Uterus (tissue), 4 donors: ENCODE measurements around the gene PRDM15. TPM values are rescaled to one million over a fixed set of nuclear protein-coding genes. Genes with fewer than 3 reads are reported as not detected.

Experiments used
- DNase-seq, 2 donors: peaks; one replicate each; pipeline ENCODE4 v3.0.0-alpha.2; 2019 to 2020
- H3K27ac ChIP-seq, 2 donors: fragments of 200-600 bp; sonication (generic); 1 replicate in 1 of 2; 2 replicates in 1 of 2; pipeline ENCODE4 v1.5.1; 2016 to 2018
- H3K27me3 ChIP-seq, 2 donors: fragments of 200-600 bp; sonication (generic); one replicate each; pipeline ENCODE4 v1.5.1; 2018 to 2019; ENCODE audit warnings: control low read depth in 1 of 2
- H3K36me3 ChIP-seq, 2 donors: fragments of 200-600 bp; sonication (generic); one replicate each; pipeline ENCODE4 v1.5.1; 2019; ENCODE audit warnings: control low read depth in 1 of 2
- H3K4me1 ChIP-seq, 2 donors: fragments of 200-600 bp; sonication (generic); one replicate each; pipeline ENCODE4 v1.5.1; 2018 to 2019; ENCODE audit warnings: control low read depth in 1 of 2
- H3K4me3 ChIP-seq, 2 donors: fragments of 200-600 bp; sonication (generic); 1 replicate in 1 of 2; 2 replicates in 1 of 2; pipeline ENCODE4 v1.5.1; 2018 to 2019; ENCODE audit warnings: mild to moderate bottlenecking in 1 of 2
- H3K9me3 ChIP-seq, 2 donors: fragments of 200-600 bp; sonication (generic); one replicate each; pipeline ENCODE4 v1.5.1; 2019; ENCODE audit warnings: control low read depth in 1 of 2
- POLR2A ChIP-seq, 2 donors: fragments of 450-650 bp; IDR thresholded peaks; one replicate each; pipeline ENCODE4 v1.6.1; 2016; ENCODE audit warnings: antibody characterized with exemption in 2 of 2, mild to moderate bottlenecking in 1 of 2, moderate library complexity in 1 of 2
- intact Hi-C: fragments of 100-400 bp; cut with DNase I; formaldehyde crosslinking; loops from one replicate; pipeline ENCODE4 v1.15.1; 2023; ENCODE audit warnings: low total_unique reads
- total RNA-seq, 4 donors: library from RNA; depleted of rRNA in 3 of 4; stranded (reverse); fragments of >200 nt in 3 of 4; gene quantifications; one replicate each; pipeline versions ENCODE4 v1.1.0 to v1.2.4, GENCODE V29; 2014 to 2023
- TF ChIP-seq, protein P1 (sequence below), 4 experiments: fragments of 200-600 bp in 2 of 4; fragments of 450-650 bp in 2 of 4; sonication (generic) in 2 of 4; IDR thresholded peaks; one replicate each; pipeline ENCODE4 v1.5.1; 2016 to 2019; ENCODE audit warnings: antibody characterized with exemption in 4 of 4, mild to moderate bottlenecking in 2 of 4, moderate library complexity in 1 of 4
- donor health status: DM: yes; HTN: yes; CAD: no.

PRDM15 gene
- total RNA-seq, 4 donors from 2014 or later: 5.9 to 11.0 (median 6.5) TPM

DNA sequence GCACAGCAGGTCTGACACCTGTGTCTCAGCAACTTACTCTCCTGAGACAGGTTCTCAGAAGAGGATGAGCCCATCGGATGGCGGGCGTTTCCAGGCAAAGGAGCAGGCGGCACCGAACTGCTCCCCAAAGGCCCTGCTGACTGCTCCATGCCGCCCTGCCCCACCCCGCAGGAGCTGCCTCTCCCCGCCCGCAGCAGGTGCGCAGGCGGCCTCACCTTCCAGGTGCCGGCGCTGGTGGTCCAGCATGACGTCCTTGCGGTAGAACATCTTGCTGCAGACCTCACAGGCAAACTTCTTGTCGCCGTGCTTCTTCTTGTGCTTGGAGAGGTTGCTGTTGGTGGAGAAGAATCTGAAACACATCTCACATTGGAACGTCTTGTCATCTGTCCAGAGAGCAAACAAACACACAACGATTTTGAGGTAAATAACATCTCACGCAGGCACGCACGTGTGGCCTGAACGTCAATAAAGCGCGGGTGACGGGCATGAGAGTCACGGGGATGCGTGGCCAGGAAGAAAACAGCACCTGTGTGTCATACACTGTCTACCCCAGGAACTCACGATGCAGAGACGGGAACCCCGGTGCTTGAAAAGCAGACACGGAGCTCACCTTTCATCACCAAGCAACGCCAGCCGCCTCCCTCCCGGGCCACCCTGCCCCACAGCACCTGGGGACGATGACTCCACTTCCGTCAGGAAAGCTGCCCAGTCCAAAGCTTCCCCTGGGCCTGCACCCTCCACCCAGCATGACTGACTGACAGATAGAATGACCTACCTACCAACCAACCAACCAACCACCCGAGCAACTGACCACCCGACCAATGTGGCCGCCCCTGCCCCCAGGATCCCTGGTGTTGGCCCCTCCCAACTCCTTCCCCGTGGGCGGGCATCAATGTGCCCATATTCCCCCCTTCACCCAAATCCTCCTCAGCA is 50.9 kb downstream of the PRDM15 start:
- TF ChIP-seq POLR2A (IDR thresholded peaks at IDR 0.05): no peak
- TF ChIP-seq, protein P1, sequence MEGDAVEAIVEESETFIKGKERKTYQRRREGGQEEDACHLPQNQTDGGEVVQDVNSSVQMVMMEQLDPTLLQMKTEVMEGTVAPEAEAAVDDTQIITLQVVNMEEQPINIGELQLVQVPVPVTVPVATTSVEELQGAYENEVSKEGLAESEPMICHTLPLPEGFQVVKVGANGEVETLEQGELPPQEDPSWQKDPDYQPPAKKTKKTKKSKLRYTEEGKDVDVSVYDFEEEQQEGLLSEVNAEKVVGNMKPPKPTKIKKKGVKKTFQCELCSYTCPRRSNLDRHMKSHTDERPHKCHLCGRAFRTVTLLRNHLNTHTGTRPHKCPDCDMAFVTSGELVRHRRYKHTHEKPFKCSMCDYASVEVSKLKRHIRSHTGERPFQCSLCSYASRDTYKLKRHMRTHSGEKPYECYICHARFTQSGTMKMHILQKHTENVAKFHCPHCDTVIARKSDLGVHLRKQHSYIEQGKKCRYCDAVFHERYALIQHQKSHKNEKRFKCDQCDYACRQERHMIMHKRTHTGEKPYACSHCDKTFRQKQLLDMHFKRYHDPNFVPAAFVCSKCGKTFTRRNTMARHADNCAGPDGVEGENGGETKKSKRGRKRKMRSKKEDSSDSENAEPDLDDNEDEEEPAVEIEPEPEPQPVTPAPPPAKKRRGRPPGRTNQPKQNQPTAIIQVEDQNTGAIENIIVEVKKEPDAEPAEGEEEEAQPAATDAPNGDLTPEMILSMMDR (IDR thresholded peaks at IDR 0.05): no peak
- intact Hi-C loops: no loop called here
- no peak for DNase-seq
- H3K4me1 ChIP-seq: no peaks in the 10 kb centered on the region
- no peaks in the 10 kb centered on the region for H3K9me3 ChIP-seq
- no peak overlapping the region for H3K27ac ChIP-seq
- H3K27me3 ChIP-seq: no peaks in the 10 kb centered on the region
- no peak overlapping the region for H3K4me3 ChIP-seq
- no peaks in the 10 kb centered on the region for H3K36me3 ChIP-seq

DNA sequence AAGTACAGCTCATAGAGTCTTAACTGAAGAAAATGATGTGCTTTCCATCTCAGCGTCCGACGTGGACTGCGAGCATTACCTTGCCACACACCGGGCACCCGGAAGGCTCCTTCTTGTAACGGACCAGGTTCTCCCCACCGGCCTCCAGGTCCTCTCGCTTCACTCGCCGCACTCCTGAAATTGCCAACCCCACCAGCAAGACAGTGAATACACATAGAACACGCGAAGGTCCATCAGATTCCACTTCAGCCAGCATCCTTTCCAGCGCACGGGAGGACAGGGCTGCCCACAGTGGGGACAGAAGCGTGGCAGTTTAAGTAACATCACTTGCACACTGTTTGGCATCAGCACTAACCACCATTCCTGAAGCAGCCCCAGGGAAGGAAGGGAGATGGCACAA is 53.3 kb downstream of the PRDM15 start:
- Histone ChIP-seq H3K4me1 (no peaks in the 10 kb centered on the region), H3K27ac (no peak overlapping the region), H3K36me3 (no peaks in the 10 kb centered on the region), H3K27me3 (no peaks in the 10 kb centered on the region), H3K9me3 (no peaks in the 10 kb centered on the region), H3K4me3 (no peak overlapping the region)
- intact Hi-C loops: no loop called here
- no peak for TF ChIP-seq POLR2A (IDR thresholded peaks at IDR 0.05)
- TF ChIP-seq, protein P1 (IDR thresholded peaks at IDR 0.05): no peak
- no peak for DNase-seq

DNA sequence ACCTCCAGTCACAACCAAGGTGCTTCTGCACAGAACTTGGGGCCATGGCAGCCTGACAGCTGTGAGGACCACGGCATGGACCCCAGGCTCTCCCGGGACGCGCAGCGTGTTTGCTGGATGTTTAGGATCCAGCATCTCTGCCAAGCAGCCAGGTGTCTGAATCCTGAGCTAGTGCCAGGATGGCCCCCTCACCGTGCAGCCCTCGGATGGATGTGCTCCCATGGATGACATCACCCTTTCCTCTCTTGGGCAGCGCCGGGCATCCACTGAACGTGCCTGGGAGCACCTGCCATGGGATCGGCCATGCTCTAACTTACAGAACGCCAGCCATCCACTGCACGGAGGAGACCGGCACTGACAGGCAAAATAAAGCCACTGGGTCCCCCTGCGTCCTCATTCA is 53.9 kb downstream of the PRDM15 start:
- intact Hi-C loops: no loop called here
- TF ChIP-seq POLR2A (IDR thresholded peaks at IDR 0.05): no peak
- TF ChIP-seq, protein P1 (IDR thresholded peaks at IDR 0.05): no peak
- no peaks in the 10 kb centered on the region for H3K27me3 ChIP-seq
- H3K4me3 ChIP-seq: no peak overlapping the region
- no peak overlapping the region for H3K27ac ChIP-seq
- H3K4me1 ChIP-seq: no peaks in the 10 kb centered on the region
- H3K36me3 ChIP-seq: no peaks in the 10 kb centered on the region
- DNase-seq: no peak
- H3K9me3 ChIP-seq: no peaks in the 10 kb centered on the region

DNA sequence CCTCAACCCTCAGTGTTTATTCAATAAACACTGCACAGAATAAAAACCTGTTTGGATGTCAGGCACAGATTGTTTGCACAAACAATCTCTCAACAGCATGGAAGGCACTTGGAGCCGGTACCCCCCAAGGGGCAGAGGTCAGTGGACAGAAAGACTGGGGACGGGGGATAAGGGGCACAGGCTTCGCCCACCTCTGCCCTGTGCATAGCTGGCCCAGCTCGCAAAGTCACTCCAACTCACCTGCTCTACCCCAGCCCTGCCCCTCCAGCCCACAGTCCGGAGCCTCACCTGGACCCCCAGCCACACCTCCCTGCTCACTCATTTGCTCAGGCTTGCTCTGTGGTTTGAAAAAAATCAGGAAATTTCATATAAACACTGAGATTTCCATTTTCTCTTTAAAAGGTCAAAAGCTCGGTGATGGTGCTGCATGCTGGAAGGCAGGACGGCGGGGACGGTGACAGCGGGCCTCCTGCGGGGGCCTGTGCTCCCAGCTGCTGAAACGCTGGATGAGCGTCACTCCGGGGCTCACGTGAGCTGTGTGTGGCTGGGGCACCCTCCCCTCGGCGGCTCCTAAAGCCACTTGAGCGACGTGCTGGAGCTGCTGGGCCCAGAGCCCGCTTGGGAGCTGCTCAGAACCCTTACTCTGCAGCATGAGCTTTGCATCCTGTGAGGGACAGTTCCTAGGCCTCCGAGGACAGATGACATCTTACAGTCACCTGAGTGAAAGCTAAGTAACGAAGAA is 54.5 kb downstream of the PRDM15 start:
- H3K27ac ChIP-seq: no peak overlapping the region
- TF ChIP-seq, protein P1 (IDR thresholded peaks at IDR 0.05): no peak
- no peak for TF ChIP-seq POLR2A (IDR thresholded peaks at IDR 0.05)
- H3K4me1 ChIP-seq: no peaks in the 10 kb centered on the region
- no peaks in the 10 kb centered on the region for H3K36me3 ChIP-seq
- DNase-seq: no peak
- intact Hi-C loops: no loop called here
- H3K4me3 ChIP-seq: no peak overlapping the region
- no peaks in the 10 kb centered on the region for H3K27me3 ChIP-seq
- no peaks in the 10 kb centered on the region for H3K9me3 ChIP-seq

DNA sequence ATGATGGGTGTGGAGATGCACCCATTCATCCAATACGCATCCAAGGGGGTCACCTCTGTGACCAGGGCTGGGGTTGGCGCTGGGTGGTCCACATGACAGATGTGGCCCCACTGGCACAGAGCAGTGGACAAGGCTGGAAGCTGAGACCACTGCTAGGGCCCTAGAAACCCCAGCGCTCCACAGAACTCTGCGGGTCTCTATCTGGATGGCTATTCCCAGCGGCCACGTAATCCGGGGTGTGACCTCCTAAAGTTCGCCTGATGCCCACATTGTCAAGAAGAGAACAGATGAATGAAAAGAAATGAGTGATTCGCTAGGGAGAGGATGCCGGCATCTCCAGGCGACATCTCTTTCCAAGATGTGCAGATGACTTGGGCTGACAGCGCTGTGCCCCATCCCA is 55.2 kb downstream of the PRDM15 start:
- intact Hi-C loops: no loop called here
- Histone ChIP-seq H3K27ac (no peak overlapping the region), H3K27me3 (no peaks in the 10 kb centered on the region), H3K9me3 (no peaks in the 10 kb centered on the region), H3K36me3 (no peaks in the 10 kb centered on the region), H3K4me3 (no peak overlapping the region), H3K4me1 (no peaks in the 10 kb centered on the region)
- TF ChIP-seq, protein P1 (IDR thresholded peaks at IDR 0.05): no peak
- TF ChIP-seq POLR2A (IDR thresholded peaks at IDR 0.05): no peak
- DNase-seq: no peak
